GM18951 (cell line): Measurements from ENCODE around the gene BICDL2.
A peak's percentile ranks its signal among the peaks of the same experiment; 100 is the strongest.

Experiments
- POLR2A ChIP-seq: IDR thresholded peaks from 4 replicates; pipeline ENCODE4 v1.6.1; 2011; ENCODE audit warnings: mild to moderate bottlenecking; ENCODE audit not compliant: insufficient read length, insufficient read depth; ENCODE audit errors: extremely low read depth
- in situ Hi-C: fragments of 300-500 bp; cut with MboI; formaldehyde crosslinking; loops from one replicate; pipeline ENCODE4 v1.12.0; 2022; ENCODE audit warnings: low sequenced_read_pairs, mixed read lengths, inconsistent platforms; ENCODE audit not compliant: unreplicated experiment

Gene BICDL2

GRCh38 chr16:2990891-2991290 lies 45.9 kb downstream of the BICDL2 start:
- TF ChIP-seq POLR2A = no peak
- in situ Hi-C loops = no loop called here

DNA sequence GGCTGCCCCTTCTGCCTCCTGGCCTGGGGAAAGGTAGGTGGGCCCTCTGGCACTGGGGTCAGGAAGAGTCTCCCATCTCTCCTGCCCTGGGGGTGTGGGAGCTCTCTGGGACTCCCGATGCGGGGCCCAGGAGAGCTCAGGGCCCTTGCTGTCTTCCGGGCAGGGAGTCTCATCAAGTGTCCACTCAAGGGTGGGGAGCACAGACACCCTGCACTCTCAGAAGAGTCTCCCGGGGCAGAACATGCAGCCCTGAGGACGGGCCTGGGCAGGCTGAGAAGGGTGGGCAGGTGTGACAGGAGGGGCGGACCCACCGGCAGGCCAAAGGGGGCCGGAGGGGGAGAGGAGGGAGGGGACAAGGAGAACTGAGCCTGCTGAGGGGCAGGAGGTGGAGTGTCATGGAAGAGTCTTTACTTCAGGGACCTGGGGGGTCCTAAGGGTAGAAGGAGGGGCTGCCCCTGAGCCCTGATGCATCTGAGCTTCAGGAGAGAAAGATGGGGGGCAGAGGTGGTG lies 48.1 kb downstream of the BICDL2 start:
- no peak for TF ChIP-seq POLR2A
- in situ Hi-C loops = no loop called here

DNA sequence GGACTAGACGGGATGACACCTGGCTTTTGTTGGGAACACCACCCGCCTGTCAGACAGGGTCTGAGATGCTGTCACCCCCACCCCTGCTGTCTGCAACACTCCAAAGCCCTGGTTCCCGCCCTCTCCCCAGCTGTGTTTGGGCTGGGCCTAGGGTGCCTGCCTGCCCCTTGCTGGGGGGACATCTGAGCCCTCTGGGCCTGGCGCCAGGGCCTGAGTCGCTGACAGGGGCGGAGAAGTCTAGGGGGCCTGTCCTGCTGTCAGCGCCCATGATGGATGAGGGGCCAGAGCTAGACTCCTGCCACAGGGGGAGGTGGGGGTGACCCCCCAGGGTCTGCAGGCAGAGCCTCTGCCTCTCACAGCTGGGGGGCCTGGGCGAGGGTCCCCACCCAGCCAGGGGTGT lies 48.9 kb downstream of the BICDL2 start:
- no peak for TF ChIP-seq POLR2A
- in situ Hi-C loops = no loop called here

DNA sequence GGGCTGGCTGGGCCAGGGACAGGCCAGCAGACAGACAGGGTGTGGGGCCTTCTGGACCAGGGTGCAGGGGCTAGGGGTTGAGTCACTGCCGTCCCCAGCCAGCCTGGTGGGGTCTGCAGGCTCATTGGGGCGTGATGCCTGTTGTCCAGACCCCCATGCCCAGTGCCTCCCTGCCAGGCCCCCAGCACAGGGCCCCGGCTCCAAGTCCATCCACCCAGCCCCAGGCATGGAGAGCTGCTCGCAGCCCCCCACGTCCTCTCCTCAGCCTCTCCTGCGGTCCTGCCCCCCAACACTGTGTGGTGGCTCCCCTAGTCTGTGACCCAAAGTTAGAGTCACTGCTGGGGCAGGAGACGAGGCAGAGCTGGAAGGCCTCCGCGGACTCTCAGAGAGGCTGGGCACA lies 49.5 kb downstream of the BICDL2 start:
- in situ Hi-C loops = no loop called here
- no peak for TF ChIP-seq POLR2A

DNA sequence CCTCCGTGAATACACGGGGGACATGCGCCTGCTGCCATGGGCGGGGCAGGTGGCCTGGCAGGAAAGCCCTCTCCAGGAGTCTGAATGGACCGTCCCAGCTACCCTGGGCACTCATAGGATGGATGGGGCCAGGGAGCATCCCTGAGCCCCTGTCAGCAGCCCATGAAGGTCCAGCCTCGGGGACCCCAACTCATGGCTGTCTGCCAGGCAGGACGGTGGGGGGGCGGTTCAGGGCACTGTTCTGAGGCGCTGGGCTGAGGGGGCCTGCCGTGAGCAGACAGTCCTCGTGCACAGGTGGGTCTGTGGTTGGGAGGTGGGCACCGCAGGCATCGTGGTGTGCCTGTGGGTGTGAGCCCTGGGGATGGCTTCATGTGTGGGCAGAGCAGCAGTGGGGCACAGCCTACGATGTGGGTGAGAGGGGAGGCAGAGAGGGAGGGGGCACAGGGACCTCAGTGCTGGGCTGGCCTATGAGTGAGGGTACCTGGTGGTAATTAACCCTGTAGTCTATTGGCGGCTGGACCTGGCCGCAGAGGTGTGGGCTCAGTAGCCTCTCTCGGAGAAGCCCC lies 50.0 kb downstream of the BICDL2 start:
- no peak for TF ChIP-seq POLR2A
- in situ Hi-C loops = no loop called here

- in situ Hi-C loops = no loop called here
- TF ChIP-seq POLR2A = no peak
Measured at GRCh38 chr16:2985893-2986355, 50.8 kb downstream of the BICDL2 start.

DNA sequence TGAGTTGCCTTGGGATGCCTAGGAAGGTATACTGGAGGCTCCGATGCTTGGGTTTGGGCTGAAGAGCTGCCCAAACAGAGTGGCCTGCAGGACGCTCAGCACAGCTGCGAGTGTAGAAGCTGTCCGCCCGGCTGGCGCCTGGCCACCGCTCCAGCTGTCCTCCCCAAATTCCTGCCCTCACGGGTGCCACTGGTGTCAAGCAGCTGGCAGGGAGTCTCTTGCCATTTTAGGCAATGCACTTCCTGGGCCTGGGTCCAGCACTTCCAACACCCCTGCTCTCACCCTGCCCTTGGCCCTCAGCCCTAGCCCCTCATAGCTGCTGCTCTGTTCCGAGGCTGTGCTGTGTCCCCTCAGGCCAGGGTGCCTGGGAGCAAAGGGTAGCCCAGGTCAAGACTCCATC lies 51.3 kb downstream of the BICDL2 start:
- in situ Hi-C loops = no loop called here
- no peak for TF ChIP-seq POLR2A

- in situ Hi-C loops = no loop called here
- TF ChIP-seq POLR2A = no peak
Measured at GRCh38 chr16:2983706-2984136, 53.0 kb downstream of the BICDL2 start.

DNA sequence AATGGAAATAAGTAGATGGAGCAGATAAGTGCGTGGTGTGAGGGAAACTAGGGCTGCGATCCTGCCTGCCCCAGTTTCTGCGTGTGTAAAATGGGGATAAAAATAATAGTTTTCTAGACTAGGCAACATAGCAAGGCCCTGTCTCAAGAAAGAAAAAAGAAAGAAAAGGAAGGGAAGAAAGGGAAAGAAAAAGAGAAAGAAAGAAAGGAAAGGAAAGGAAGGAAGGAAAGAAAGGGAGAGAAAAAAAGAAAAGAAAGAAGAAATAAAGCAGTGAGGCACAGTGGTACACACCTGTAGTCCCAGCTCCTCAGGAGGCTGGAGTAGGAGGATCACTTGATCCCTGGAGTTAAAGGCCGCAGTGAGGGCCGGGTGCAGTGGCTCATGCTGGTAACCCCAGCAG lies 54.3 kb downstream of the BICDL2 start:
- in situ Hi-C loops = no loop called here
- TF ChIP-seq POLR2A = no peak

DNA sequence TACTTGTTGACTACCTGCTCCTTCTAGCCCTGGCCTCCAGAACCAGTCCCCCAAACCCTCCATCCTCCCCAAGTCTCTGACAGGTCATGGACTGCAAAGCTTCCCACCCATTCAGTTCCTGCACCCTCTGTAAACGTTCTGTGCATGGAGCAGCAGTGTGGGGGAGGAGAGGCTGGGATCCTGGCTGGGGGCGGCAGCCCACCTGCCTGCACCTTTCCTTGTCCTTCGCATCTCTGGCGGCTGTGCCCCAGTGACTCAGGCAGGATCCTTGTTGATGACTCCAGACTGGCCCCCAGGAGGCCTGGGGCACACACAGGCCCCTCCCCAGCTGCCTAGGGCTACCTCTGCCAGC lies 54.9 kb downstream of the BICDL2 start:
- no peak for TF ChIP-seq POLR2A
- in situ Hi-C loops = no loop called here

GRCh38 chr16:2981177-2981898 lies 55.4 kb downstream of the BICDL2 start:
- TF ChIP-seq POLR2A = no peak
- in situ Hi-C loops = no loop called here

DNA sequence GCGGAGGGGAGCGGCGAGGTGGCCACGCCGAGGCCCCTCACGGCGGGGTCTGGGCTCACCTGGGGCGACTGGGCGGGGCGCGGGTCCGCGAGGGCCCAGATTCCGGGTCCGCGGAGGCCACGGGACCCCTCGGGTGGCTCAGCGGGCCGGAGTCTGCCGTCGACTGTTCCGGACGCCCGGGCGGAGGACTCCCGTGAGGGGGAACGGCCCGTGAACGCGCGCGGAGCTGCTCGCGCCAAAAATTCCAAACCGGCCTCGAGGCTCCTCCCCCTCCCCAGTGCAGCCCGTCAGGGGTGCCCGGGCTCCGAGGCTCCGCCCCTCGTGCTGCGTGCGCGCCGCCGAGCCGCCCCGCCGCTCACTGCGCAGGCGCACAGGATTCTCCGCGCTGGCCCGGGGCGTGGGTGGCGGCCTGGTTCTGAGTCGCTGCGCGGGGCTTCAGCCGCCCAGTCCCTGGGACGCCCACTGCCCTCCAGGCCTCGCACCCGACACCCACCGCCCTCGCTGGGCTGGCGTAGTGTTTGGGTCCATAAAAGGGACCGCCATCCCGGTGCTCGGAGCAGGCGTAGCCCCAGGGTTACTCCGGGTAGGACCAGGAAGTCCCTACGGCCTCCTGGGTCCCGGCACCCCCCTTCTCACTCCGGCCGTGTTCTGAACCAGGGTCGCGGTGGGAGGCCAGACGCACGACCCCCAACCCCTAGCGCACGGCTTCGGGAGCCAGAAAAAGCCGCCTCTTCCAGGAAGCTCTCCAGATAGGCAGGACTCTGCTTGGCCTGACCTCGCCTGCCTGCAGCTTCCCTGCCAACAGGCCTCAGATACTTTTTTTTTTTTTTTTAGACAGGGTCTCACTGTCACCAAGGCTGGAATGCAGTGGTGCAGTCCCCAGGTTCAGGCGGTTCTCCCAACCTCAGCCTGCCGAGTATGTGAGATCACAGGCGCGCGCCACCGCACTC lies 56.2 kb downstream of the BICDL2 start, which contains the start of gene PKMYT1:
TSS of gene PKMYT1 (minus strand) at position 220 of the 950 bp plus-strand sequence. CDS start 789 bp downstream, outside the sequence.
- in situ Hi-C loops = no loop called here
- peak; percentile 98 for TF ChIP-seq POLR2A

DNA sequence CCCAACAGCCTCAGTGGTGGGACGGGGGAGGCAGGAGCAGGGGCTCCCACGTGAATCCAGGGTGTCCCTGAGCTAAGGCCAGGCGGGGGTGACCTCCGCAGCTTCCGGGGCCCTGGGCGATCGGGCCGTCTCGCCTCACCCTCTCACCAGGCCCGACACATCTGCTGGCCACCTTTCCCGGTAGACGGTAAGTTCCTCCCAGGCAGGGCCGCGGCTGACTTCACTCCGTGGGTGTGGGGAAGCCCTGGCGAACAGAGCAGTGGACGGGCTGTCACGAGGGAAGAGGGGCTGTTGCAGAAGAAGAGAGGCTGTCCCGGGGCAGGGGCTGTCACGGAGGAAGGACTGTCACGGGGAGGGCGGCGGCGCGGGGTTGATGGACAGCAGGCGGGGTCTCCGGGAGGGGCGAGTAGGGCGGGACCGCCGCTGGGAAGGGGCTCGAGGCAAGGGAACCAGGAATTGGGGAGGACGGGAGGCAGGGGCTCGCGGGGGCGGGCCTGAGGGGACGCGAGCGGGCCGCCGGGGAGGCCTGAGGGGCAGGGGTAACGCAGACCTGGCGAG lies 57.0 kb downstream of the BICDL2 start:
- no peak for TF ChIP-seq POLR2A
- in situ Hi-C loops = no loop called here
